CD4-positive, alpha-beta T cell (primary cell): ENCODE data around the gene TMC2. TPM values are rescaled to one million over a fixed set of nuclear protein-coding genes. Genes with fewer than 3 reads are reported as not detected.
"Not testable (repeated sequence)": the region's sequence is repeated elsewhere in the genome, so short reads cannot be mapped to it uniquely, and the experiment has no call there.

ENCODE experiments used
- ATAC-seq: fragments of 200-7000 bp; cut with Tn5 transposase; one replicate; pipeline ENCODE4 v1.10.0; 2022; ENCODE audit warnings: mild to moderate bottlenecking; ENCODE audit not compliant: poor library complexity
- CTCF ChIA-PET: fragments of 350-600 bp; sonication (Branson Sonifier 250); formaldehyde crosslinking; loops from one replicate; lab custom pipeline; 2021; ENCODE audit warnings: antibody characterized with exemption, inconsistent platforms; lab: Charles Lee
- POLR2A ChIA-PET: fragments of 350-600 bp; sonication (Branson Sonifier 250); formaldehyde crosslinking; loops from one replicate; lab custom pipeline; 2021; ENCODE audit warnings: antibody characterized with exemption, inconsistent platforms; lab: Charles Lee
- DNase-seq, 14 experiments: peaks; one replicate each; pipeline ENCODE4 v3.0.0-alpha.2; 2013 to 2020; ENCODE audit warnings: mixed read lengths in 2 of 14
- H3K27ac ChIP-seq, 2 donors: one replicate each; pipeline versions ENCODE4 v1.5.1 to v1.7.0; 2013; ENCODE audit warnings: low read length in 2 of 2, low read depth in 1 of 2, mild to moderate bottlenecking in 1 of 2
- H3K27me3 ChIP-seq, 2 experiments: 1 replicate in 1 of 2; 2 replicates in 1 of 2; pipeline versions ENCODE4 v1.6.1 to v1.7.0; 2013; ENCODE audit warnings: low read length in 2 of 2, control low read depth in 1 of 2, mild to moderate bottlenecking in 1 of 2, moderate library complexity in 1 of 2; ENCODE audit not compliant: insufficient read depth in 2 of 2, control insufficient read depth in 1 of 2
- H3K36me3 ChIP-seq: one replicate; pipeline ENCODE4 v1.6.1; 2013; ENCODE audit warnings: low read length, control low read depth; ENCODE audit not compliant: insufficient read depth
- H3K4me1 ChIP-seq: one replicate; pipeline ENCODE4 v1.6.1; 2013; ENCODE audit warnings: low read length, control low read depth; ENCODE audit not compliant: insufficient read depth
- H3K4me3 ChIP-seq: one replicate; pipeline ENCODE4 v1.5.1; 2013; ENCODE audit warnings: mild to moderate bottlenecking, low read length, moderate library complexity
- H3K9me3 ChIP-seq, 2 experiments: 1 replicate in 1 of 2; 2 replicates in 1 of 2; pipeline versions ENCODE4 v1.6.1 to v1.7.0; 2013; ENCODE audit warnings: low read length in 2 of 2, mild to moderate bottlenecking in 2 of 2, control low read depth in 1 of 2, moderate library complexity in 1 of 2; ENCODE audit not compliant: control insufficient read depth in 1 of 2, insufficient read depth in 1 of 2
- H3K27ac Mint-ChIP-seq: one replicate; pipeline ENCODE4 v1.8.0; 2020; ENCODE audit warnings: mixed read lengths
- H3K27me3 Mint-ChIP-seq: one replicate; pipeline ENCODE4 v1.8.0; 2021; ENCODE audit warnings: mixed read lengths
- H3K36me3 Mint-ChIP-seq: one replicate; pipeline ENCODE4 v1.8.0; 2021; ENCODE audit warnings: low read depth, mixed read lengths
- H3K4me1 Mint-ChIP-seq: one replicate; pipeline ENCODE4 v1.8.0; 2021; ENCODE audit warnings: low read depth, mixed read lengths
- H3K4me3 Mint-ChIP-seq: one replicate; pipeline ENCODE4 v1.8.0; 2020; ENCODE audit warnings: mild to moderate bottlenecking, mixed read lengths
- H3K9me3 Mint-ChIP-seq: one replicate; pipeline ENCODE4 v1.8.0; 2020; ENCODE audit warnings: mixed read lengths
- intact Hi-C, 2 experiments: fragments of 100-400 bp; cut with DNase I in 1 of 2; cut with micrococcal nuclease in 1 of 2; formaldehyde crosslinking; loops; one replicate each; pipeline versions ENCODE4 v1.15.1 to v1.9.0; 2023 to 2025; cut with DNase I, micrococcal nuclease
- polyA plus RNA-seq, 2 donors: library from polyadenylated mRNA; unstranded; fragments of 120-200 nt; gene quantifications; one replicate each; pipeline ENCODE4 v1.2.1, GENCODE V29; 2013
- total RNA-seq, 174 experiments: library from RNA in 2 of 174; stranded (reverse) in 2 of 174; gene quantifications; one replicate each; pipeline ENCODE4 v1.2.3 and lab custom pipeline; 2021 to 2026
- TF ChIP-seq, protein P1 (sequence below): fragments of 200-600 bp; IDR thresholded peaks from one replicate; pipeline ENCODE4 v1.8.0; 2022; ENCODE audit warnings: antibody characterized with exemption, mild to moderate bottlenecking

Gene TMC2, protein sequence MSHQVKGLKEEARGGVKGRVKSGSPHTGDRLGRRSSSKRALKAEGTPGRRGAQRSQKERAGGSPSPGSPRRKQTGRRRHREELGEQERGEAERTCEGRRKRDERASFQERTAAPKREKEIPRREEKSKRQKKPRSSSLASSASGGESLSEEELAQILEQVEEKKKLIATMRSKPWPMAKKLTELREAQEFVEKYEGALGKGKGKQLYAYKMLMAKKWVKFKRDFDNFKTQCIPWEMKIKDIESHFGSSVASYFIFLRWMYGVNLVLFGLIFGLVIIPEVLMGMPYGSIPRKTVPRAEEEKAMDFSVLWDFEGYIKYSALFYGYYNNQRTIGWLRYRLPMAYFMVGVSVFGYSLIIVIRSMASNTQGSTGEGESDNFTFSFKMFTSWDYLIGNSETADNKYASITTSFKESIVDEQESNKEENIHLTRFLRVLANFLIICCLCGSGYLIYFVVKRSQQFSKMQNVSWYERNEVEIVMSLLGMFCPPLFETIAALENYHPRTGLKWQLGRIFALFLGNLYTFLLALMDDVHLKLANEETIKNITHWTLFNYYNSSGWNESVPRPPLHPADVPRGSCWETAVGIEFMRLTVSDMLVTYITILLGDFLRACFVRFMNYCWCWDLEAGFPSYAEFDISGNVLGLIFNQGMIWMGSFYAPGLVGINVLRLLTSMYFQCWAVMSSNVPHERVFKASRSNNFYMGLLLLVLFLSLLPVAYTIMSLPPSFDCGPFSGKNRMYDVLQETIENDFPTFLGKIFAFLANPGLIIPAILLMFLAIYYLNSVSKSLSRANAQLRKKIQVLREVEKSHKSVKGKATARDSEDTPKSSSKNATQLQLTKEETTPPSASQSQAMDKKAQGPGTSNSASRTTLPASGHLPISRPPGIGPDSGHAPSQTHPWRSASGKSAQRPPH
- not detected for total RNA-seq
- 0.05 TPM for polyA plus RNA-seq (2013, experiment 1 of 2)
- polyA plus RNA-seq (2013, experiment 2 of 2), result 0.05 TPM
- total RNA-seq (lab: John Stamatoyannopoulos, UW), result 0 to 0.20 (median 0) reads per million in 172 experiments

DNA sequence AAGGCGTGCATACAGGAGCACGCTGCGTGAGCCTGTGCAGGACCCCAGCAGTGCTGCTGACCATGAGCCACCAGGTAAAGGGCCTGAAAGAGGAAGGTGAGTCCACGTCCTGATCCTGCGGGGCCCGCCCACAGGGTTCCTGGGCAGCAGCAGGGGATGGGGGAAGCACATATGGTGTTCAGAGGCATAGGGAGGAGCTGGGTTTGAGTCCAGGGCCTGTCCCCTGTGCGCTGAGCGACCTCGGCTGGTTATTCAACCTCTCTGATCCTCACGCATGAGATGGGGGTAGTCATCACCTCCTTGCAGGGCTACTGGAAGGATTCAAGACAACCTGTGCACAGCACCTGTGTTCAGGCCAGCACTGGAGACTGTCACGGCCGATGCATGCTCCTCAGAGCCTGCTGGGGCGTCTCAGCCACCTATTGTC is at the start of gene TMC2:
Gene TMC2 (plus strand): TSS at position 14 of the 427 bp plus-strand sequence. CDS start 49 bp downstream, at position 63.
- peaks cover 5 to 18% of the 10 kb centered on the region in 2 experiments for H3K27me3 ChIP-seq
- ATAC-seq, result no peak
- ChIA-PET CTCF (no interaction called here), POLR2A (no interaction called here)
- Mint-ChIP-seq H3K4me3 (no peak within 1 kb of the TSS), H3K9me3 (no peaks in the 10 kb centered on the region), H3K27me3 (peaks cover 56% of the 10 kb centered on the region), H3K27ac (no peak within 1 kb of the TSS), H3K4me1 (no peaks in the 10 kb centered on the region), H3K36me3 (no peaks in the 10 kb centered on the region)
- H3K27ac ChIP-seq, result no peak within 1 kb of the TSS
- TF ChIP-seq, protein P1, sequence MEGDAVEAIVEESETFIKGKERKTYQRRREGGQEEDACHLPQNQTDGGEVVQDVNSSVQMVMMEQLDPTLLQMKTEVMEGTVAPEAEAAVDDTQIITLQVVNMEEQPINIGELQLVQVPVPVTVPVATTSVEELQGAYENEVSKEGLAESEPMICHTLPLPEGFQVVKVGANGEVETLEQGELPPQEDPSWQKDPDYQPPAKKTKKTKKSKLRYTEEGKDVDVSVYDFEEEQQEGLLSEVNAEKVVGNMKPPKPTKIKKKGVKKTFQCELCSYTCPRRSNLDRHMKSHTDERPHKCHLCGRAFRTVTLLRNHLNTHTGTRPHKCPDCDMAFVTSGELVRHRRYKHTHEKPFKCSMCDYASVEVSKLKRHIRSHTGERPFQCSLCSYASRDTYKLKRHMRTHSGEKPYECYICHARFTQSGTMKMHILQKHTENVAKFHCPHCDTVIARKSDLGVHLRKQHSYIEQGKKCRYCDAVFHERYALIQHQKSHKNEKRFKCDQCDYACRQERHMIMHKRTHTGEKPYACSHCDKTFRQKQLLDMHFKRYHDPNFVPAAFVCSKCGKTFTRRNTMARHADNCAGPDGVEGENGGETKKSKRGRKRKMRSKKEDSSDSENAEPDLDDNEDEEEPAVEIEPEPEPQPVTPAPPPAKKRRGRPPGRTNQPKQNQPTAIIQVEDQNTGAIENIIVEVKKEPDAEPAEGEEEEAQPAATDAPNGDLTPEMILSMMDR, result no peak
- H3K4me1 ChIP-seq, result no peaks in the 10 kb centered on the region
- DNase-seq, result no peak
- H3K9me3 ChIP-seq, result no peaks in the 10 kb centered on the region
- no peaks in the 10 kb centered on the region for H3K36me3 ChIP-seq
- H3K4me3 ChIP-seq, result no peak within 1 kb of the TSS
- intact Hi-C loops, result no loop called here

DNA sequence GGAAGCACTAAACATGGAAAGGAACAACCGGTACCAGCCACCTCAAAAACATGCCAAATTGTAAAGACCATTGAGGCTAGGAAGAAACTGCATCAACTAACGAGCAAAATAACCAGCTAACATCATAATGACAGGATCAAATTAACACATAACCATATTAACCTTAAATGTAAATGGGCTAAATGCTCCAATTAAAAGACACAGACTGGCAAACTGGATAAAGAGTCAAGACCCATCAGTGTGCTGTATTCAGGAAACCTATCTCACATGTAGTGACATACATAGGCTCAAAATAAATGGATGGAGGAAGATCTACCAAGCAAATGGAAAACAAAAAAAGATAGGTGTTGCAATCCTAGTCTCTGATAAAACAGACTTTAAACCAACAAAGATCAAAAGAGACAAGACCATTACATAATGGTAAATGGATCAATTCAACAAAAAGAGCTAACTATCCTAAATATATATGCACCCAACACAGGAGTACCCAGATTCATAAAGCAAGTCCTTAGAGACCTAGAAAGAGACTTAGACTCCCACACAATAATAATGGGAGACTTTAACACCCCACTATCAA is 33.5 kb upstream of the TMC2 start:
- Mint-ChIP-seq H3K4me1 (peaks cover 21% of the 10 kb centered on the region), H3K36me3 (peaks cover 29% of the 10 kb centered on the region)
- intact Hi-C loops, H3K27ac Mint-ChIP-seq, H3K27me3 Mint-ChIP-seq, H3K4me3 Mint-ChIP-seq, H3K4me1 ChIP-seq, H3K9me3 ChIP-seq, POLR2A ChIA-PET, H3K4me3 ChIP-seq, CTCF ChIA-PET, DNase-seq, H3K27me3 ChIP-seq, H3K9me3 Mint-ChIP-seq, ATAC-seq, H3K27ac ChIP-seq: not testable (repeated sequence)
- H3K36me3 ChIP-seq, result peaks cover 19% of the 10 kb centered on the region

DNA sequence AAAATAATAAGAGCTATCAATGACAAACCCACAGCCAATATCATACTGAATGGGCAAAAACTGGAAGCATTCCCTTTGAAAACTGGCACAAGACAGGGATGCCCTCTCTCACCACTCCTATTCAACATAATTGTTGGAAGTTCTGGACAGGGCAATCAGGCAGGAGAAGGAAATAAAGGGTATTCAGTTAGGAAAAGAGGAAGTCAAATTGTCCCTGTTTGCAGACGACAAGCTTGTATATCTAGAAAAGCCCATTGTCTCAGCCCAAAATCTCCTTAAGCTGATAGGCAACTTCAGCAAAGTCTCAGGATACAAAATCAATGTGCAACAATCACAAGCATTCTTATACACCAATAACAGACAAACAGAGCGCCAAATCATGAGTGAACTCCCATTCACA is 31.6 kb upstream of the TMC2 start:
- H3K27me3 Mint-ChIP-seq, POLR2A ChIA-PET, DNase-seq, H3K9me3 Mint-ChIP-seq, H3K4me3 ChIP-seq, ATAC-seq, H3K9me3 ChIP-seq, H3K27ac ChIP-seq, H3K27ac Mint-ChIP-seq, H3K4me3 Mint-ChIP-seq, H3K27me3 ChIP-seq, intact Hi-C loops, H3K36me3 ChIP-seq: not testable (repeated sequence)
- Mint-ChIP-seq H3K4me1 (peaks cover 35% of the 10 kb centered on the region), H3K36me3 (peaks cover 19% of the 10 kb centered on the region)
- CTCF ChIA-PET, result interaction anchor here (0.6 kb wide), 1 partner anchor 20 kb away, joined by 3 read pairs; no protein-coding TSS in a partner anchor
- H3K4me1 ChIP-seq, result peaks cover 21% of the 10 kb centered on the region

DNA sequence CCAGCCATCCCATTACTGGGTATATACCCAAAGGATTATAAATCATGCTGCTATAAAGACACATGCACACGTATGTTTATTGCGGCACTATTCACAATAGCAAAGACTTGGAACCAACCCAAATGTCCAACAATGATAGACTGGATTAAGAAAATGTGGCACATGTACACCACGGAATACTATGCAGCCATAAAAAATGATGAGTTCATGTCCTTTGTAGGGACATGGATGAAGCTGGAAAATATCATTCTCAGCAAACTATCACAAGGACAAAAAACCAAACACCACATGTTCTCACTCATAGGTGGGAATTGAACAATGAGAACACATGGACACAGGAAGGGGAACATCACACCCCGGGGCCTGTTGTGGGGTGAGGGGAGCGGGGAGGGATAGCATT is 29.9 kb upstream of the TMC2 start:
- H3K36me3 ChIP-seq, H3K9me3 ChIP-seq, H3K27ac Mint-ChIP-seq, H3K4me3 ChIP-seq, ATAC-seq, H3K27ac ChIP-seq, H3K27me3 Mint-ChIP-seq, H3K4me3 Mint-ChIP-seq, intact Hi-C loops, H3K36me3 Mint-ChIP-seq, CTCF ChIA-PET, DNase-seq, H3K27me3 ChIP-seq, POLR2A ChIA-PET, H3K9me3 Mint-ChIP-seq: not testable (repeated sequence)
- peaks cover 35% of the 10 kb centered on the region for H3K4me1 Mint-ChIP-seq
- H3K4me1 ChIP-seq, result peaks cover 21% of the 10 kb centered on the region
